H9 (cell line): ENCODE results near the gene NMUR2. TPM values are rescaled to one million over a fixed set of nuclear protein-coding genes. Genes with fewer than 3 reads are reported as not detected.

Experiments
- DNase-seq: peaks from one replicate; pipeline ENCODE4 v3.0.0-alpha.2; 2017
- H2AFZ ChIP-seq: one replicate; pipeline ENCODE4 v1.6.1; 2013; ENCODE audit warnings: mild to moderate bottlenecking, low read length, control low read depth, moderate library complexity
- H2AK5ac ChIP-seq: 2 replicates; pipeline ENCODE4 v1.6.1; 2013; ENCODE audit warnings: low read length, control low read depth, mixed read lengths; ENCODE audit not compliant: insufficient read length
- H2BK120ac ChIP-seq: one replicate; pipeline ENCODE4 v1.6.1; 2013; ENCODE audit warnings: low read depth, mild to moderate bottlenecking, low read length, control low read depth, inconsistent platforms; ENCODE audit not compliant: poor library complexity, severe bottlenecking
- H2BK12ac ChIP-seq: 2 replicates; pipeline ENCODE4 v1.6.1; 2013; ENCODE audit warnings: low read length, control low read depth, mixed read lengths, low read depth; ENCODE audit not compliant: insufficient read length
- H2BK15ac ChIP-seq: 2 replicates; pipeline ENCODE4 v1.6.1; 2013; ENCODE audit warnings: low read depth, low read length, control low read depth
- H2BK20ac ChIP-seq: one replicate; pipeline ENCODE4 v1.6.1; 2013; ENCODE audit warnings: low read depth, mild to moderate bottlenecking, low read length, control low read depth, inconsistent platforms; ENCODE audit not compliant: poor library complexity, severe bottlenecking
- H2BK5ac ChIP-seq: 2 replicates; pipeline ENCODE4 v1.6.1; 2013; ENCODE audit warnings: low read length, control low read depth, mixed read lengths; ENCODE audit not compliant: insufficient read length
- H3K14ac ChIP-seq: 2 replicates; pipeline ENCODE4 v1.6.1; 2013; ENCODE audit warnings: low read length, control low read depth; ENCODE audit not compliant: insufficient read depth
- H3K18ac ChIP-seq: 2 replicates; pipeline ENCODE4 v1.6.1; 2013; ENCODE audit warnings: low read depth, mild to moderate bottlenecking, mixed read lengths, low read length, control low read depth; ENCODE audit not compliant: insufficient read length
- H3K23ac ChIP-seq: 2 replicates; pipeline ENCODE4 v1.6.1; 2013; ENCODE audit warnings: low read length, control low read depth, mixed read lengths, low read depth; ENCODE audit not compliant: insufficient read length
- H3K23me2 ChIP-seq: 2 replicates; pipeline ENCODE4 v1.6.1; 2013; ENCODE audit warnings: low read depth, mild to moderate bottlenecking, mixed read lengths, low read length, control low read depth; ENCODE audit not compliant: insufficient read length, poor library complexity, severe bottlenecking
- H3K27ac ChIP-seq: 2 replicates; pipeline ENCODE4 v1.5.1; 2013; ENCODE audit warnings: low read length, control low read depth, mixed read lengths, low read depth; ENCODE audit not compliant: insufficient read length
- H3K27me3 ChIP-seq: 2 replicates; pipeline ENCODE4 v1.6.1; 2013; ENCODE audit warnings: low read length, control low read depth, inconsistent platforms; ENCODE audit not compliant: insufficient read depth
- H3K4ac ChIP-seq: 2 replicates; pipeline ENCODE4 v1.6.1; 2013; ENCODE audit warnings: low read depth, mild to moderate bottlenecking, control low read depth, inconsistent platforms, low read length, moderate library complexity
- H3K4me1 ChIP-seq: 2 replicates; pipeline ENCODE4 v1.6.1; 2013; ENCODE audit warnings: low read length, control low read depth, inconsistent platforms; ENCODE audit not compliant: insufficient read depth
- H3K4me2 ChIP-seq: 2 replicates; pipeline ENCODE4 v1.6.1; 2013; ENCODE audit warnings: low read length, control low read depth, mixed read lengths; ENCODE audit not compliant: insufficient read length, insufficient read depth
- H3K56ac ChIP-seq: 2 replicates; pipeline ENCODE4 v1.6.1; 2013; ENCODE audit warnings: low read depth, mild to moderate bottlenecking, mixed read lengths, low read length, control low read depth; ENCODE audit not compliant: insufficient read length
- H3K79me1 ChIP-seq: 2 replicates; pipeline ENCODE4 v1.6.1; 2013; ENCODE audit warnings: low read depth, mild to moderate bottlenecking, moderate library complexity, low read length, control low read depth, inconsistent platforms; ENCODE audit not compliant: insufficient read depth, poor library complexity, severe bottlenecking
- H3K79me2 ChIP-seq: 2 replicates; pipeline ENCODE4 v1.6.1; 2013; ENCODE audit warnings: low read length, control low read depth, inconsistent platforms; ENCODE audit not compliant: insufficient read depth
- H3K9ac ChIP-seq: 2 replicates; pipeline ENCODE4 v1.6.1; 2013; ENCODE audit warnings: low read length, control low read depth, mixed read lengths; ENCODE audit not compliant: insufficient read length; ENCODE audit errors: extremely low read depth
- H3K9me3 ChIP-seq: one replicate; pipeline ENCODE4 v1.6.1; 2013; ENCODE audit warnings: low read depth, low read length, inconsistent platforms; ENCODE audit not compliant: control insufficient read depth
- H3T11ph ChIP-seq: one replicate; pipeline ENCODE4 v1.6.1; 2013; ENCODE audit warnings: mild to moderate bottlenecking, low read length, control low read depth, inconsistent platforms
- H4K20me1 ChIP-seq: one replicate; pipeline ENCODE4 v1.6.1; 2013; ENCODE audit not compliant: control insufficient read depth, insufficient read length, insufficient read depth
- H4K5ac ChIP-seq: 2 replicates; pipeline ENCODE4 v1.6.1; 2013; ENCODE audit warnings: low read depth, mild to moderate bottlenecking, mixed read lengths, low read length, control low read depth; ENCODE audit not compliant: insufficient read length
- H4K8ac ChIP-seq: replicated peaks from 2 replicates; pipeline ENCODE4 v1.6.1; 2013; ENCODE audit warnings: low read length, control low read depth, mixed read lengths, low read depth; ENCODE audit not compliant: insufficient read length
- H4K91ac ChIP-seq: 2 replicates; pipeline ENCODE4 v1.6.1; 2013; ENCODE audit warnings: low read depth, mild to moderate bottlenecking, moderate library complexity, mixed read lengths, low read length, control low read depth; ENCODE audit not compliant: insufficient read length
- H3K27ac Mint-ChIP-seq, 3 experiments: 2 replicates in 2 of 3; 3 replicates in 1 of 3; pipeline ENCODE4 v1.8.0; 2020 to 2021; ENCODE audit warnings: mixed read lengths in 3 of 3, mild to moderate bottlenecking in 1 of 3, moderate library complexity in 1 of 3
- H3K27me3 Mint-ChIP-seq: 2 replicates; pipeline ENCODE4 v1.8.0; 2021; ENCODE audit warnings: low read depth, mild to moderate bottlenecking, moderate library complexity, mixed read lengths
- H3K36me3 Mint-ChIP-seq, 3 experiments: 2 replicates in 2 of 3; 3 replicates in 1 of 3; pipeline ENCODE4 v1.8.0; 2020 to 2021; ENCODE audit warnings: low read depth in 3 of 3, mixed read lengths in 3 of 3; ENCODE audit not compliant: insufficient read depth in 1 of 3
- H3K4me1 Mint-ChIP-seq, 2 experiments: 2 replicates each; pipeline ENCODE4 v1.8.0; 2020; ENCODE audit warnings: mixed read lengths in 2 of 2
- H3K4me3 Mint-ChIP-seq, 2 experiments: 2 replicates in 1 of 2; 3 replicates in 1 of 2; pipeline ENCODE4 v1.8.0; 2020 to 2021; ENCODE audit warnings: mild to moderate bottlenecking in 2 of 2, mixed read lengths in 2 of 2, moderate library complexity in 1 of 2
- H3K9me3 Mint-ChIP-seq, 2 experiments: 2 replicates in 1 of 2; 3 replicates in 1 of 2; pipeline ENCODE4 v1.8.0; 2020; ENCODE audit warnings: mild to moderate bottlenecking in 2 of 2, mixed read lengths in 2 of 2, moderate library complexity in 1 of 2
- WGBS: extraction: QIAGEN DNeasy Blood & Tissue Kit; methylation state at CpG from one replicate; pipeline ENCODE4 v1.1.7; 2013; ENCODE audit warnings: missing lambda C conversion rate, low lambda C conversion rate, mixed read lengths; ENCODE audit not compliant: insufficient read length; ENCODE audit errors: extremely low coverage; 5-methylcytosine and 5-hydroxymethylcytosine counted together
- total RNA-seq: library from RNA; stranded (reverse); gene quantifications from 2 replicates; pipeline ENCODE4 v1.2.1, GENCODE V29; 2021
- TF ChIP-seq, protein P1 (sequence below): fragments of 200-600 bp; sonication (generic); conservative IDR thresholded peaks from 3 replicates; pipeline ENCODE4 v1.8.0; 2021; ENCODE audit warnings: antibody characterized with exemption, mild to moderate bottlenecking

The NMUR2 gene
- total RNA-seq, 1 experiment from 2014 or later = 0.11 TPM

DNA sequence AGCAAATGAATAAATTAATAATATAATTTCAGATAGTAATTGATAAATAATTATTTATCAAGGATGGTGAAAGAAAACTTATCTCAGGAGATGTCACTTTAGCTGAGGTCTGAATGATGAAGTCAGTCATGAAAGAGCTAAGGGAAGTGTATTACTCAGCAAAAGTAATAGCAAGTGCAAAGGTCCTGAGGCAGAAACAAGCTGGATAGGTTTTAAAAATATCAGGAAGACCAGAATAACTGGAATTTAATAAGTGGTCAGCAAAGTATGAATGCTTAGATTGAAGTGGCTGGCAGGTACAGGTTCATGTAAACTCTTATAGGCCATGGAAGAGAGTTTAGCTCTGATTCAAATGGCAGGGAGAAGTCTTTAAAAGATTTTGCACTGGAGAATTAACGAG, 1.0 kb upstream of the NMUR2 start:
- no peak overlapping the region for H3K23ac ChIP-seq

More for the DNA sequence above, 1.0 kb upstream of the NMUR2 start:
- Histone ChIP-seq H2BK120ac (no peak overlapping the region), H4K8ac (no peak overlapping the region), H3K27me3 (no peaks in the 10 kb centered on the region; the same call in 1 of the 2 replicates), H3K4ac (no peak overlapping the region), H3K9me3 (no peaks in the 10 kb centered on the region), H2BK12ac (no peak overlapping the region), H3K79me2 (no peaks in the 10 kb centered on the region), H4K91ac (no peak overlapping the region), H4K20me1 (no peaks in the 10 kb centered on the region), H2AFZ (no peak overlapping the region), H3K27ac (no peak overlapping the region), H3K4me2 (no peak overlapping the region), H3K9ac (no peak overlapping the region), H2BK20ac (no peak overlapping the region), H3K18ac (no peak overlapping the region), H3K56ac (no peak overlapping the region), H3K23me2 (no peaks in the 10 kb centered on the region), H2BK5ac (no peak overlapping the region), H4K5ac (no peak overlapping the region), H3K14ac (no peak overlapping the region), H3K79me1 (no peaks in the 10 kb centered on the region), H2AK5ac (no peak overlapping the region), H3T11ph (no peak overlapping the region), H3K4me1 (no peaks in the 10 kb centered on the region), H2BK15ac (no peak overlapping the region)
- peaks cover 5 to 6% of the 10 kb centered on the region in 2 experiments for H3K4me1 Mint-ChIP-seq
- no CpG with 5 or more reads among the region's 1 CpG for WGBS
- TF ChIP-seq, protein P1, sequence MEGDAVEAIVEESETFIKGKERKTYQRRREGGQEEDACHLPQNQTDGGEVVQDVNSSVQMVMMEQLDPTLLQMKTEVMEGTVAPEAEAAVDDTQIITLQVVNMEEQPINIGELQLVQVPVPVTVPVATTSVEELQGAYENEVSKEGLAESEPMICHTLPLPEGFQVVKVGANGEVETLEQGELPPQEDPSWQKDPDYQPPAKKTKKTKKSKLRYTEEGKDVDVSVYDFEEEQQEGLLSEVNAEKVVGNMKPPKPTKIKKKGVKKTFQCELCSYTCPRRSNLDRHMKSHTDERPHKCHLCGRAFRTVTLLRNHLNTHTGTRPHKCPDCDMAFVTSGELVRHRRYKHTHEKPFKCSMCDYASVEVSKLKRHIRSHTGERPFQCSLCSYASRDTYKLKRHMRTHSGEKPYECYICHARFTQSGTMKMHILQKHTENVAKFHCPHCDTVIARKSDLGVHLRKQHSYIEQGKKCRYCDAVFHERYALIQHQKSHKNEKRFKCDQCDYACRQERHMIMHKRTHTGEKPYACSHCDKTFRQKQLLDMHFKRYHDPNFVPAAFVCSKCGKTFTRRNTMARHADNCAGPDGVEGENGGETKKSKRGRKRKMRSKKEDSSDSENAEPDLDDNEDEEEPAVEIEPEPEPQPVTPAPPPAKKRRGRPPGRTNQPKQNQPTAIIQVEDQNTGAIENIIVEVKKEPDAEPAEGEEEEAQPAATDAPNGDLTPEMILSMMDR = no peak
- H3K27ac Mint-ChIP-seq = no peak overlapping the region
- no peaks in the 10 kb centered on the region; a peak in 1 of 5 replicates for H3K9me3 Mint-ChIP-seq
- no peak for DNase-seq
- no peaks in the 10 kb centered on the region; a peak in 1 of 7 replicates for H3K36me3 Mint-ChIP-seq
- peaks cover 14% of the 10 kb centered on the region for H3K27me3 Mint-ChIP-seq
- no peak overlapping the region for H3K4me3 Mint-ChIP-seq
